ENCODE data around the gene ABCA7.

The ABCA7 gene

DNA sequence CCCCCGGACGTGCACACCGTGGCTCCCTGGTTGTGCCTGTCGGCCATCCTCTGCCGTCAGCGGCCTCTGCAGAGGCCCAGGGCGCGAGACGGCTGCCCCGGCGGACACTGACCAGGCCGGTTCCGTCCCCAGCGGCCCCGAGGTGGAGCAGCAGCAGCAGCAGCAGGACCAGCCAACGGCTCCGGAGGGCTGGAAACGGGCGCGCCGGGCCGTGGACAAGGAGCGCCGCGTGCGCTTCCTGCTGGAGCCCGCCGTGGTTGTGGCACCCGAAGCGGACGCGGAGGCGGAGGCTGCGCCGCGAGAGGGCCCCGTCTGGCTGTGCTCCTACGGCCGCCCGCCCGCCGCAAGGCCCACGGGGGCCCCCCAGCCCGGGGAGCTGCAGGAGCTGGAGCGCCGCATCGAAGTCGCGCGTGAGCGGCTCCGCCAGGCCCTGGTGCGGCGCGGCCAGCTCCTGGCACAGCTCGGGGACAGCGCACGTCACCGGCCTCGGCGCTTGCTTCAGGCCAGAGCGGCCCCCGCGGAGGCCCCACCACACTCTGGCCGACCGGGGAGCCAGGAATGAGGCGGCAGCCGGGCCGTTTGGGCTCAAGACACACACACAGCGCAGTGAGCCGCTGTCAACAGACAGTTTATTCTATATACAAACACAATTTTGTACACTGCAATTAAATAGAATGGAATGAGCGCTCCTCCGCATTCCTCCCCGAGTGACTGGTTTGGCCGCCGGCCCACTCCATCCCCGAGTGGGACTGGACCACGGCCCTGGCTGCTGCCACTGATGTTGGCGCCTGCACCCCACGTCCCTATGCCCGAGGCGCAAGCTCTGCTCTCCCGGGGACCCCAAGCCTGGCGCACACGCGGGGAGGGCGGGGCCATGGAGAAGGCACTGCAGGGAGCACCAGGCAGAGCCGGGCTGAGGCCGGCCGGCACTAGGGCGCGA, 30.6 kb upstream of the ABCA7 start:
- no peak for DNase-seq
- Mint-ChIP-seq H3K9me3 (no peaks in the 10 kb centered on the region), H3K36me3 (ENCODE audit: low read depth) (peaks cover 39% of the 10 kb centered on the region), H3K27ac (no peak overlapping the region), H3K4me1 (ENCODE audit: low read depth) (peaks cover 2% of the 10 kb centered on the region), H3K4me3 (no peak overlapping the region), H3K27me3 (no peaks in the 10 kb centered on the region)

DNA sequence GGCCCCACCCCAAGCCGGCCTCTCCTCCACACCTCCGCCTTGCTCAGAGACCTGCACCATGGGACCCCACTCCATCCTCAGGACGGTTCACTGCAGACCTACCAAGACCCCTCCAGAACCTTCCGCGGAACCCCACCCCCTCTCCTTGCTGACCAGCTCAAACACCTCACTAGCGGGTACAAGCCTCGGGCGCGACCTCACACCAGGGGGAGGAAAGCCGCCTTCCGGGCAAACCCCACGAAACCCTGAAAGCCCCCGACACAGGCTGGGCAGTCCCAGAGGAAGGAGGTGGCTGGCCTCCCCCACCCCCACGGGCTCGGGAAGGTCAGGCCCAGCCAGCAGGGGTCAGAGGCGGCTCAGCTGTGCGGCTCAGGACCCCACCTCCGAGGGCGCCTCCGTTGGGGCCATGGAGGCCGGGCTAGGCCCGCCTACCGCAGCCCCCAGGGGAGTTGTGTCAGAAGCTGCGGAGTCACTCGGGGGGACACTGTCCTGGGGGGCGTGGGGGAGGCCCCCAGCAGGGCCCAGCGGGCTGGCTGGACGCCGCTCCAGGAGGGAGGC, 29.8 kb upstream of the ABCA7 start:
- Mint-ChIP-seq H3K27me3 (no peaks in the 10 kb centered on the region), H3K4me3 (no peak overlapping the region), H3K4me1 (ENCODE audit: low read depth) (peaks cover 2% of the 10 kb centered on the region), H3K9me3 (no peaks in the 10 kb centered on the region), H3K27ac (no peak overlapping the region), H3K36me3 (ENCODE audit: low read depth) (peaks cover 39% of the 10 kb centered on the region)
- DNase-seq, result no peak

DNA sequence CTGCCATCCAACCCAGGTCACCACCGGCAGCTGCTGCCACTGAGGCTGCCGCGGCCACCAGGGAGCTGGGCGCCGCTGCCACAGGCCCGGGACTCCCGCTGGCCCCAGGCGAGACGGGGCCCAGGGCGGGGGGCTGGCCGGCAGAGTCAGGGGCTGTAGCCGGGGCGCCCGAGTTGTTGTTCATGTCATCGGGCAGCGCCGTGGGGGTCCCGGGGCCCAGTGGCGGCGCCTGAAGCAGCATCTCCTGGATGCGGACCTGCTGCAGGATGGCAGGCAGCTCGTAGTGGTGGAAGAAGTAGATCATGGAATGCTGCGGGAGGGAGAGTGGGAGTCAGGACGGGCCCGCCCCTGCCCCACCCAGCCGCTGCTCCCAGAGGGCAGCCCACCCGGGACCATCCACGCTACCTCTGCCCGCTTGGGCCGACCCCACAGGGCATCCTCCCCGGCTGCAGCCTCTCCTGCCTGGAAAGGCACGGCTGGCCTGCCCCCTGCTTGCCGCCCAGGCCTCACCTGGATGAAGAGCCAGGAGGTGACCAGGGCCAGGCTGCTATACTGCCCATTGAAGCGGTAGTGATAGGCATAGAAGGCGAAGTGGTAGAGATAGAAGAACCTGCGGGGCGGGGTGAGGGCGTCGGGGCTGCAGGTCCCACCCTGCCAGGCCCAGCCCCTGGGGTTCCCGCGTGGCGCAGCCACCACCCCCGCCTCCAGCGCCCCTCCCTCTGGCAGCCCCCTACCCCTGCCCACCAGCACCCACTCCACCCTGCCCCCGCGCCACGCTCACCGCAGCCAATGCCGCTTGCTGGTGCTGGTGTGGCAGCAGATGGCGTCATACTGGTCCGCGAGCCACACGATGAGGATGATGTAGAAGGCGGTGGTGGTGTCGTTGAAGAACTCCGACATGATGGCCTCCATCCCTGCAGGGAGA, 29.1 kb upstream of the ABCA7 start:
- Mint-ChIP-seq H3K27me3 (no peaks in the 10 kb centered on the region), H3K27ac (no peak overlapping the region), H3K36me3 (ENCODE audit: low read depth) (peaks cover 44% of the 10 kb centered on the region)

DNA sequence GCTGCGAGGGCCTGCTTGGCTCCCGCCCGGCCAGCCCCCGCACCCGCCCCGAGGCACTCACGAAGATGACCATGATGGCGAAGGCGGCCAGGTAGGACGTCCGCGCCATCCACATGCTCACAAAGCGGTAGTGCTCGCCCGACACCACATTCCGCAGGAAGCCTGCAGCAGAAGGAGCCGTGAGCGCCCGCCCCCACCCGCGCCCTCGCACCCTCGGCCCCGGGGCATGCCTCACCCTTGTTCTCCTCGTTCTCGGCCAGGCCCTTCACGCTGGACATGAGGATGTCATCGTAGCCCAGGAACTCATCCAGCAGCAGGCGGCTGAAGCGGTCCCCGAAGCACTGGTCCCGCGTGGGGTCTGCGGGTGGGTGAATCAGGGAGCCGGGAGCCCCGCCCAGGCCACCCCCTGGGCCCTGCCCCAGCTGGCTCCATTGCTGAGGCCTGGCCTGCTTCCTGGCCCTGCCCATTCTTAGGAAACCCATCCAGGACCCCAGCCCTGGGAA, 28.0 kb upstream of the ABCA7 start:
- H3K27ac Mint-ChIP-seq, result no peak overlapping the region
- H3K36me3 Mint-ChIP-seq (ENCODE audit: low read depth), result peaks cover 42% of the 10 kb centered on the region
- H3K27me3 Mint-ChIP-seq, result no peaks in the 10 kb centered on the region
- no peaks in the 10 kb centered on the region for H3K9me3 Mint-ChIP-seq
- DNase-seq, result no peak
- peaks cover 14% of the 10 kb centered on the region for H3K4me1 Mint-ChIP-seq (ENCODE audit: low read depth)
- H3K4me3 Mint-ChIP-seq, result no peak overlapping the region

More for the DNA sequence above, 29.1 kb upstream of the ABCA7 start:
- Mint-ChIP-seq H3K4me1 (ENCODE audit: low read depth) (peaks cover 5% of the 10 kb centered on the region), H3K4me3 (no peak overlapping the region), H3K9me3 (no peaks in the 10 kb centered on the region)
- no peak for DNase-seq

GRCh38 chr19:1012334-1012733, 27.6 kb upstream of the ABCA7 start:
- Mint-ChIP-seq H3K4me3 (no peak overlapping the region), H3K4me1 (ENCODE audit: low read depth) (peaks cover 18% of the 10 kb centered on the region), H3K36me3 (ENCODE audit: low read depth) (peaks cover 44% of the 10 kb centered on the region), H3K27ac (no peak overlapping the region), H3K27me3 (no peaks in the 10 kb centered on the region), H3K9me3 (no peaks in the 10 kb centered on the region)
- no peak for DNase-seq

DNA sequence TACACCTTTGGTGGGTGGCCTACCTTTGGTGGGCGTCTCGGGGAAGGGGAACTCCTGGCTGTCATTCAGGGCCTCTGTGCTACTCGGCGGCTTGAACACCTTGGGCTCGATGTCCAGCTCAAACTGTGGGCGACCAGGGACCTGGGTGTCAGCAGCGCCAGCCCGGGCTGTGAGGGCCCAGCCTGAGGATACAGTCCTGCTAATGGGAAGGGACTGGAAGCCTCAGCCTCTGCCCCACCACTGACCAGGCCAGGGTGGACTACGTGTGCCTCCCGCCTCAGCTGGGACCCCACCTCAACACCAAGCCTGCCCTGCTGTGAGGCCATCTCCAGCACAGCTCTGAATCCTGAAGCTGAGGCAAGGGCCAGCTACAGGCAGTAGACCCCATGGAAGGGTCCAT, 26.7 kb upstream of the ABCA7 start:
- peaks cover 53% of the 10 kb centered on the region for H3K36me3 Mint-ChIP-seq (ENCODE audit: low read depth)

GRCh38 chr19:1014161-1015060, 25.5 kb upstream of the ABCA7 start:
- Mint-ChIP-seq H3K9me3 (no peaks in the 10 kb centered on the region), H3K4me1 (ENCODE audit: low read depth) (peaks cover 39% of the 10 kb centered on the region), H3K4me3 (no peak overlapping the region), H3K36me3 (ENCODE audit: low read depth) (peaks cover 61% of the 10 kb centered on the region), H3K27ac (no peak overlapping the region), H3K27me3 (no peaks in the 10 kb centered on the region)
- DNase-seq, result no peak

More for the DNA sequence above, 26.7 kb upstream of the ABCA7 start:
- Mint-ChIP-seq H3K27me3 (no peaks in the 10 kb centered on the region), H3K27ac (peak overlapping the region; percentile 18), H3K9me3 (no peaks in the 10 kb centered on the region), H3K4me1 (ENCODE audit: low read depth) (peaks cover 27% of the 10 kb centered on the region), H3K4me3 (no peak overlapping the region)
- no peak for DNase-seq

- Mint-ChIP-seq H3K4me1 (ENCODE audit: low read depth) (peaks cover 43% of the 10 kb centered on the region), H3K36me3 (ENCODE audit: low read depth) (peaks cover 62% of the 10 kb centered on the region), H3K27me3 (no peaks in the 10 kb centered on the region), H3K4me3 (no peak overlapping the region), H3K9me3 (no peaks in the 10 kb centered on the region), H3K27ac (peak overlapping the region; percentile 11)
- DNase-seq, result no peak
These were observed 24.7 kb upstream of the ABCA7 start for GRCh38 chr19:1015061-1015781.

- Mint-ChIP-seq H3K4me3 (no peak overlapping the region), H3K36me3 (ENCODE audit: low read depth) (peaks cover 65% of the 10 kb centered on the region), H3K4me1 (ENCODE audit: low read depth) (peaks cover 43% of the 10 kb centered on the region), H3K27ac (peak overlapping the region; percentile 87), H3K27me3 (no peaks in the 10 kb centered on the region), H3K9me3 (no peaks in the 10 kb centered on the region)
- no peak for DNase-seq
These were observed 23.9 kb upstream of the ABCA7 start for GRCh38 chr19:1015782-1016646.

GRCh38 chr19:1016647-1017114, 23.2 kb upstream of the ABCA7 start:
- Mint-ChIP-seq H3K9me3 (no peaks in the 10 kb centered on the region), H3K36me3 (ENCODE audit: low read depth) (peaks cover 62% of the 10 kb centered on the region), H3K4me1 (ENCODE audit: low read depth) (peaks cover 49% of the 10 kb centered on the region), H3K27me3 (no peaks in the 10 kb centered on the region), H3K27ac (peak overlapping the region; percentile 87), H3K4me3 (peak overlapping the region; percentile 93)
- no peak for DNase-seq

DNA sequence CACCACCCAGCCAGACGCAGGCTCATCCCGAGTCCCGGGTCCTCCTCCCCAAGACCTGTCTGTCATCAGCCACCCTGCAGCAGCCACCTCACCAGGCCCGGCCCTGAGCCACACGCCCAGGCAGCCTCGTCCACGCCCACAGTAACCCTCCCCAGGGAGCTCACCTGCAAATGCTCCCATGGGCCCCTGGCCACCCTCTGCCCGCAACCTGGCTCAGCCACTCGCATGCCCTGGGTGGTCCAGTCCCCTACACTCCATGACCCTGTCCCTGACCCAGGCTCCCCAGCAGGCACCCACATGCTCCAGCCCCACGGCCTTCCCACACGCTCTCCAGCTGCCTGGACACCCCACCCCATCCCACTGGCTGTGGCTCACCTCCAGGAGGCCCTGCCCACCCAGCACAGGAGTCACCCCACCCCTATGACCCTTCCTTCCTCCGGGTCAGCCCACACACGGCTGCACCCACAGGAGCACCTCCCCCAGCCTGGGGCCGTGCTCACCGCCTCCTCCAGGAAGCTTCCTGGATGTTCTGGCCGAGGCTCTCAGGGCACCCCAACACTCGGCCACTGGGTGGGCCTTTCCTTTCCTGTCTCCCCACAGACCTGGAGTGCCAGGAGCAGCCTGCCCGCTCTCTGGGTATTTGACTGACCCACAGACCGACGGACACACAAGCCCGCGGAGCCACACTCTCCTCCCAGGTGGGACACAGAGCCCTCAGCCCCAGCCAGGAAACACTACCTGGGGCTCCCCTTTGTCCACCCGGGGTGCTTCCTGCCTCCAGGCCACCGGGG, 22.6 kb upstream of the ABCA7 start:
- H3K4me3 Mint-ChIP-seq, result peak overlapping the region; percentile 93
- H3K36me3 Mint-ChIP-seq (ENCODE audit: low read depth), result peaks cover 59% of the 10 kb centered on the region

GRCh38 chr19:1017906-1018305, 22.0 kb upstream of the ABCA7 start:
- peak overlapping the region; percentile 93 for H3K4me3 Mint-ChIP-seq
- H3K36me3 Mint-ChIP-seq (ENCODE audit: low read depth), result peaks cover 58% of the 10 kb centered on the region
- H3K4me1 Mint-ChIP-seq (ENCODE audit: low read depth), result peaks cover 52% of the 10 kb centered on the region
- no peak for DNase-seq
- no peaks in the 10 kb centered on the region for H3K9me3 Mint-ChIP-seq
- peak overlapping the region; percentile 87 for H3K27ac Mint-ChIP-seq
- H3K27me3 Mint-ChIP-seq, result no peaks in the 10 kb centered on the region

More for the DNA sequence above, 22.6 kb upstream of the ABCA7 start:
- Mint-ChIP-seq H3K27ac (peak overlapping the region; percentile 87), H3K9me3 (no peaks in the 10 kb centered on the region), H3K4me1 (ENCODE audit: low read depth) (peaks cover 51% of the 10 kb centered on the region), H3K27me3 (no peaks in the 10 kb centered on the region)
- no peak for DNase-seq

All from activated T-cell treated with anti-CD3 and anti-CD28 coated beads, Interleukin-2, amount 50 U/mL, for 24 hours (primary cell).